ENCODE measurements around the gene TRPV3.
"Not testable (repeated sequence)": the region's sequence is repeated elsewhere in the genome, so short reads cannot be mapped to it uniquely, and the experiment has no call there.

The TRPV3 gene

GRCh38 chr17:3471599-3471998 lies 86.0 kb downstream of the TRPV3 start, which contains the start of gene SPATA22:
TSS of gene SPATA22 (minus strand) at chr17:3471819. CDS start at chr17:3469325, 2,494 bp downstream.
- Histone ChIP-seq H3K9me3 (ENCODE audit: insufficient read depth, low read length) (no peaks in the 10 kb centered on the region), H3K36me3 (ENCODE audit: insufficient read depth, insufficient read length, low read length) (no peaks in the 10 kb centered on the region), H3K27me3 (ENCODE audit: insufficient read depth, insufficient read length) (no peaks in the 10 kb centered on the region), H3K9ac (ENCODE audit: insufficient read length, low read depth) (no peak within 1 kb of the TSS), H3K4me3 (ENCODE audit: insufficient read length, low read depth) (no peak within 1 kb of the TSS), H3K4me1 (ENCODE audit: insufficient read depth, insufficient read length) (no peaks in the 10 kb centered on the region)
- no peak for DNase-seq (ENCODE audit: low read depth, low spot score)
- TF ChIP-seq ZNF274 (IDR thresholded peaks at IDR 0.05; ENCODE audit: low read depth, low read length): no peak
- TF ChIP-seq SUZ12 (IDR thresholded peaks at IDR 0.05; ENCODE audit: extremely low read depth, insufficient read depth, insufficient read length): no peak
- TF ChIP-seq YY1 (IDR thresholded peaks at IDR 0.05; ENCODE audit: insufficient read depth, insufficient read length): no peak

- H3K36me3 ChIP-seq (ENCODE audit: insufficient read depth, insufficient read length, low read length): no peaks in the 10 kb centered on the region
- H3K4me3 ChIP-seq (ENCODE audit: insufficient read length, low read depth): no peak overlapping the region
- TF ChIP-seq ZNF274 (IDR thresholded peaks at IDR 0.05; ENCODE audit: low read depth, low read length) (no peak), SUZ12 (IDR thresholded peaks at IDR 0.05; ENCODE audit: extremely low read depth, insufficient read depth, insufficient read length) (no peak), YY1 (IDR thresholded peaks at IDR 0.05; ENCODE audit: insufficient read depth, insufficient read length) (no peak)
- no peak overlapping the region for H3K9ac ChIP-seq (ENCODE audit: insufficient read length, low read depth)
- DNase-seq (ENCODE audit: low read depth, low spot score): no peak
- H3K9me3 ChIP-seq (ENCODE audit: insufficient read depth, low read length): no peaks in the 10 kb centered on the region
- no peaks in the 10 kb centered on the region for H3K27me3 ChIP-seq (ENCODE audit: insufficient read depth, insufficient read length)
- H3K4me1 ChIP-seq (ENCODE audit: insufficient read depth, insufficient read length): no peaks in the 10 kb centered on the region
These were observed 88.1 kb downstream of the TRPV3 start for GRCh38 chr17:3469529-3469928.

DNA sequence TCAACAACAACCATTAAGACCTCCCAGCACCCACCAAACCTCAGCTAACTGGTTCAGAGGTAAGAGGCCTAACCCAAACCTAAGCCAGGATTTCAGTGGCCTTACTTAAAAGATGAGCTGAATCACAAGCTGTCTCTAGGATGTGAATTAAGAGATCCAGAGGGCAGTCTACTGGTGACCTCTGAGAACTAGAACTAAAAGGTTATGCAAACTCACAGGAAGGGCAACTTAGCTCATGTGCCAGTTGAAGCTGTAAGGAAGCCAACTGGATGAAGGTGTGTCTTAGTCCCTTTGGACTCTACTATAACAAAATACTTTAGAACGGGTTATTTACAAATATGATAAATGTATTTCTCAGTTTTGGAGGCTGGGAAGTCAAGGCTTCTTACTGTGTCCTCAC lies 91.3 kb downstream of the TRPV3 start:
- H3K27me3 ChIP-seq (ENCODE audit: insufficient read depth, insufficient read length); H3K36me3 ChIP-seq (ENCODE audit: insufficient read depth, insufficient read length, low read length); H3K9me3 ChIP-seq (ENCODE audit: insufficient read depth, low read length); H3K9ac ChIP-seq (ENCODE audit: insufficient read length, low read depth); DNase-seq (ENCODE audit: low read depth, low spot score); H3K4me1 ChIP-seq (ENCODE audit: insufficient read depth, insufficient read length); H3K4me3 ChIP-seq (ENCODE audit: insufficient read length, low read depth): not testable (repeated sequence)

Data from NT2/D1 (cell line).